GM12878 (cell line): Measurements from ENCODE around the gene MAGI3. TPM values are rescaled to one million over a fixed set of nuclear protein-coding genes. Genes with fewer than 3 reads are reported as not detected.

Experiments
- ATAC-seq: fragments of 200-7000 bp; cut with Tn5 transposase; 3 replicates; pipeline ENCODE4 v1.9.1; 2020; ENCODE audit warnings: mild to moderate bottlenecking, moderate library complexity
- BruUV-seq: library from RNA; stranded (reverse); fragments of 400-500 nt; replicated peaks from 2 replicates; lab custom pipeline; 2021; lab: Mats Ljungman, UMichigan
- CTCF ChIA-PET: fragments of 300-600 bp; sonication (Branson Sonifier 250); formaldehyde crosslinking; extraction: SDS; loops from one replicate; lab custom pipeline; 2021; ENCODE audit warnings: inconsistent platforms; lab: Yijun Ruan, JAX
- POLR2A ChIA-PET: fragments of 350-600 bp; formaldehyde crosslinking; extraction: SDS; loops from one replicate; lab custom pipeline; 2021; ENCODE audit warnings: inconsistent platforms; lab: Charles Lee
- RAD21 ChIA-PET: fragments of 300-600 bp; sonication (Branson Sonifier 250); formaldehyde crosslinking; loops from one replicate; lab custom pipeline; 2023; ENCODE audit warnings: antibody characterized with exemption; ENCODE audit not compliant: unreplicated experiment; lab: Charles Lee
- SMC1A ChIA-PET: fragments of 300-600 bp; sonication (Branson Sonifier 250); formaldehyde crosslinking; loops from one replicate; lab custom pipeline; 2023; ENCODE audit not compliant: unreplicated experiment, uncharacterized antibody; lab: Charles Lee
- DNase-seq: peaks from one replicate; pipeline ENCODE4 v3.0.0-alpha.2; 2011; ENCODE audit warnings: low read depth, low spot score
- FAIRE-seq: peaks from 3 replicates; lab custom pipeline; 2011; peaks lifted over from hg19 to GRCh38; lab: Jason Lieb, UNC
- H2AFZ ChIP-seq: 2 replicates; pipeline ENCODE4 v1.6.0; 2011; ENCODE audit warnings: low read depth, low read length, control low read depth; ENCODE audit not compliant: control insufficient read depth
- H3K27ac ChIP-seq: 2 replicates; pipeline ENCODE4 v1.5.1; 2011; ENCODE audit warnings: control low read depth; ENCODE audit not compliant: control insufficient read depth, insufficient read depth
- H3K27me3 ChIP-seq, 2 experiments: replicated peaks in 1 of 2; 2 replicates each; pipeline versions ENCODE4 v1.6.0 to v1.6.1; 2011; ENCODE audit warnings: low read length in 1 of 2; ENCODE audit not compliant: control insufficient read depth in 2 of 2, insufficient read depth in 2 of 2
- H3K36me3 ChIP-seq, 2 experiments: 2 replicates each; pipeline ENCODE4 v1.5.1; 2011; ENCODE audit warnings: low read length in 1 of 2; ENCODE audit not compliant: control insufficient read depth in 2 of 2, insufficient read depth in 2 of 2
- H3K4me1 ChIP-seq: 2 replicates; pipeline ENCODE4 v1.6.1; 2011; ENCODE audit warnings: mild to moderate bottlenecking, low read length, moderate library complexity, mixed read lengths; ENCODE audit not compliant: control insufficient read depth, insufficient read depth
- H3K4me2 ChIP-seq: 2 replicates; pipeline ENCODE4 v1.6.0; 2011; ENCODE audit warnings: control low read depth; ENCODE audit not compliant: control insufficient read depth, insufficient read depth
- H3K4me3 ChIP-seq: fragments of 200-600 bp; sonication (generic); 2 replicates; pipeline ENCODE4 v1.5.1; 2016
- H3K79me2 ChIP-seq: 2 replicates; pipeline ENCODE4 v1.6.0; 2011; ENCODE audit warnings: low read length; ENCODE audit not compliant: control insufficient read depth, insufficient read depth
- H3K9ac ChIP-seq: 2 replicates; pipeline ENCODE4 v1.8.0; 2011; ENCODE audit warnings: low read length, control low read depth, mixed read lengths; ENCODE audit not compliant: control insufficient read depth, insufficient read depth
- H3K9me3 ChIP-seq: replicated peaks from 3 replicates; pipeline ENCODE4 v1.5.1; 2011; ENCODE audit warnings: mild to moderate bottlenecking, low read length; ENCODE audit not compliant: control insufficient read depth, insufficient read depth
- H4K20me1 ChIP-seq: 2 replicates; pipeline ENCODE4 v1.6.0; 2011; ENCODE audit not compliant: control insufficient read depth, insufficient read depth
- GABPA ChIP-seq: IDR thresholded peaks from 2 replicates; pipeline ENCODE4 v1.6.1; 2014; ENCODE audit warnings: antibody characterized with exemption, low read depth, mild to moderate bottlenecking, inconsistent platforms
- IKZF1 ChIP-seq: fragments of 450-650 bp; conservative IDR thresholded peaks from 2 replicates; pipeline ENCODE4 v1.6.1; 2017; ENCODE audit warnings: antibody characterized with exemption, mild to moderate bottlenecking
- JUND ChIP-seq: IDR thresholded peaks from 2 replicates; pipeline ENCODE4 v1.6.1; 2012; ENCODE audit warnings: low read depth, mild to moderate bottlenecking, low read length, improper control_type of control experiment, moderate library complexity
- NFIC ChIP-seq: IDR thresholded peaks from 2 replicates; pipeline ENCODE4 v1.6.1; 2012; ENCODE audit warnings: low read depth, mild to moderate bottlenecking, inconsistent platforms, low read length, moderate library complexity
- SMAD5 ChIP-seq: IDR thresholded peaks from 2 replicates; pipeline ENCODE4 v1.6.1; 2016; ENCODE audit warnings: antibody characterized with exemption, low read depth
- SMARCA5 ChIP-seq: fragments of 450-650 bp; IDR thresholded peaks from 2 replicates; pipeline ENCODE4 v1.6.1; 2017; ENCODE audit warnings: mild to moderate bottlenecking
- STAT1 ChIP-seq: fragments of 450-650 bp; conservative IDR thresholded peaks from 2 replicates; pipeline ENCODE4 v1.6.1; 2014; ENCODE audit warnings: antibody characterized with exemption, mild to moderate bottlenecking
- TCF7 ChIP-seq: IDR thresholded peaks from 2 replicates; pipeline ENCODE4 v1.6.1; 2014; ENCODE audit warnings: antibody characterized with exemption, borderline replicate concordance
- WGBS: methylation state at CpG from one replicate; pipeline ENCODE4 v1.1.6; 2016; ENCODE audit warnings: low lambda C conversion rate; ENCODE audit not compliant: insufficient replicate concordance, insufficient coverage; ENCODE audit errors: missing lambda C conversion rate; 5-methylcytosine and 5-hydroxymethylcytosine counted together
- in situ Hi-C: fragments of 300-500 bp; cut with MboI; formaldehyde crosslinking; loops from 9 replicates; pipeline ENCODE4 v1.14.3; 2018; ENCODE audit warnings: mixed read lengths
- intact Hi-C: fragments of 100-400 bp; cut with micrococcal nuclease; formaldehyde crosslinking; loops from one replicate; pipeline ENCODE4 v1.14.2; 2022; ENCODE audit not compliant: unreplicated experiment
- polyA plus RNA-seq, 11 experiments: library from polyadenylated mRNA; depleted of rRNA in 4 of 11; unstranded in 6 of 11; stranded (reverse) in 5 of 11; fragments of >200 nt; fragmentation: Nextera tagmentation in 4 of 11; fragmentation: Illumina TruSeq in 1 of 11; extraction: Ambion mirVana in 4 of 11; extraction: Trizol in 1 of 11; gene quantifications; 1 replicate in 1 of 11; 2 replicates in 10 of 11; pipeline versions ENCODE4 v1.2.1 to v1.2.3, GENCODE V29; 2011 to 2016; ENCODE audit warnings: inconsistent platforms in 2 of 11, missing spikeins in 2 of 11, low read depth in 1 of 11
- total RNA-seq, 4 experiments: library from RNA; depleted of rRNA in 3 of 4; stranded (reverse); fragments of >200 nt in 3 of 4; fragmentation: Illumina TruSeq in 1 of 4; extraction: Trizol in 1 of 4; gene quantifications; 2 replicates each; pipeline versions ENCODE4 v1.2.1 to v1.2.3, GENCODE V29; 2013 to 2021
- TF ChIP-seq, protein P1 (sequence below): fragments of 450-650 bp; IDR thresholded peaks from 2 replicates; pipeline ENCODE4 v1.6.1; 2017; ENCODE audit warnings: mild to moderate bottlenecking, moderate library complexity
- TF ChIP-seq, protein P2 (sequence below): IDR thresholded peaks from 2 replicates; pipeline ENCODE4 v1.6.1; 2012; ENCODE audit warnings: improper control_type of control experiment, low read depth, low read length; ENCODE audit not compliant: insufficient replicate concordance
- TF ChIP-seq, protein P3 (sequence below): IDR thresholded peaks from 2 replicates; pipeline ENCODE4 v1.6.1; 2012; ENCODE audit warnings: low read depth, low read length, improper control_type of control experiment

MAGI3 gene
- total and polyA plus RNA-seq, 10 of the 15 experiments (the other 5 are each of a cell fraction or from before 2014, with no cell fraction given), result 0.17 to 0.65 (median 0.32) TPM

DNA sequence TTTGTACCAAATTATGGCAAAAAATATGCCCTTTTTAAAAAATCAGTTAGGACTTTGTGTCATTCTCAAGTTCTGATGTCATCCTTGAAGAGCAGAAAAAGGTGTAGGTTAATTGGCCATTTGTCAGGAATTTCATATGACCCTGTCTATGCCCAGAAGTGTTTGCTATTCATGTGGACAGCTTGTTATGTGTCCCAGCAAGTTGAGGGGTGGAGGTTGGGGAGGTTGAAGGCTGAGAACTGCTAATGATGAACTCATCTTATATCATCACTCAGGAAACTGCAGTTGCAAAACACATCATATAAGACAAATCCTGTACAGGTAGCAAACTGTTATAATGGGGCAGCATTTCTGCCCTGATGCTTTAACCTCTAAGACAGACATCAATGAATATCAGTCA, 262.5 kb downstream of the MAGI3 start (continued):
- TF ChIP-seq, protein P1, sequence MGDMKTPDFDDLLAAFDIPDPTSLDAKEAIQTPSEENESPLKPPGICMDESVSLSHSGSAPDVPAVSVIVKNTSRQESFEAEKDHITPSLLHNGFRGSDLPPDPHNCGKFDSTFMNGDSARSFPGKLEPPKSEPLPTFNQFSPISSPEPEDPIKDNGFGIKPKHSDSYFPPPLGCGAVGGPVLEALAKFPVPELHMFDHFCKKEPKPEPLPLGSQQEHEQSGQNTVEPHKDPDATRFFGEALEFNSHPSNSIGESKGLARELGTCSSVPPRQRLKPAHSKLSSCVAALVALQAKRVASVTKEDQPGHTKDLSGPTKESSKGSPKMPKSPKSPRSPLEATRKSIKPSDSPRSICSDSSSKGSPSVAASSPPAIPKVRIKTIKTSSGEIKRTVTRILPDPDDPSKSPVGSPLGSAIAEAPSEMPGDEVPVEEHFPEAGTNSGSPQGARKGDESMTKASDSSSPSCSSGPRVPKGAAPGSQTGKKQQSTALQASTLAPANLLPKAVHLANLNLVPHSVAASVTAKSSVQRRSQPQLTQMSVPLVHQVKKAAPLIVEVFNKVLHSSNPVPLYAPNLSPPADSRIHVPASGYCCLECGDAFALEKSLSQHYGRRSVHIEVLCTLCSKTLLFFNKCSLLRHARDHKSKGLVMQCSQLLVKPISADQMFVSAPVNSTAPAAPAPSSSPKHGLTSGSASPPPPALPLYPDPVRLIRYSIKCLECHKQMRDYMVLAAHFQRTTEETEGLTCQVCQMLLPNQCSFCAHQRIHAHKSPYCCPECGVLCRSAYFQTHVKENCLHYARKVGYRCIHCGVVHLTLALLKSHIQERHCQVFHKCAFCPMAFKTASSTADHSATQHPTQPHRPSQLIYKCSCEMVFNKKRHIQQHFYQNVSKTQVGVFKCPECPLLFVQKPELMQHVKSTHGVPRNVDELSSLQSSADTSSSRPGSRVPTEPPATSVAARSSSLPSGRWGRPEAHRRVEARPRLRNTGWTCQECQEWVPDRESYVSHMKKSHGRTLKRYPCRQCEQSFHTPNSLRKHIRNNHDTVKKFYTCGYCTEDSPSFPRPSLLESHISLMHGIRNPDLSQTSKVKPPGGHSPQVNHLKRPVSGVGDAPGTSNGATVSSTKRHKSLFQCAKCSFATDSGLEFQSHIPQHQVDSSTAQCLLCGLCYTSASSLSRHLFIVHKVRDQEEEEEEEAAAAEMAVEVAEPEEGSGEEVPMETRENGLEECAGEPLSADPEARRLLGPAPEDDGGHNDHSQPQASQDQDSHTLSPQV, result no peak
- TF ChIP-seq SMAD5 (no peak), IKZF1 (no peak)

- Histone ChIP-seq H4K20me1 (no peaks in the 10 kb centered on the region), H3K4me3 (no peak overlapping the region), H3K4me2 (no peak overlapping the region), H3K4me1 (no peaks in the 10 kb centered on the region), H3K79me2 (no peaks in the 10 kb centered on the region), H3K36me3 (no peaks in the 10 kb centered on the region), H3K9me3 (no peaks in the 10 kb centered on the region), H3K9ac (no peak overlapping the region), H3K27me3 (no peaks in the 10 kb centered on the region), H3K27ac (no peak overlapping the region), H2AFZ (no peak overlapping the region)
- ChIA-PET RAD21 (interaction anchor here (0.6 kb wide), 1 partner anchor 514 kb away, joined by 3 read pairs; no protein-coding TSS in a partner anchor), CTCF (interaction anchor here (1.4 kb wide), 1 partner anchor 23 kb away, joined by 4 read pairs; no protein-coding TSS in a partner anchor), SMC1A (no interaction called here), POLR2A (no interaction called here)
- FAIRE-seq (no peak), DNase-seq (no peak), ATAC-seq (no peak)
- intact Hi-C loops (no loop called here), in situ Hi-C loops (no loop called here)
- 76% methylated on average over 5 of the region's 5 CpGs for WGBS
- TF ChIP-seq GABPA, result no peak
- TF ChIP-seq SMARCA5, result no peak
- no peak for TF ChIP-seq NFIC
- no peak for TF ChIP-seq TCF7
- TF ChIP-seq, protein P2, sequence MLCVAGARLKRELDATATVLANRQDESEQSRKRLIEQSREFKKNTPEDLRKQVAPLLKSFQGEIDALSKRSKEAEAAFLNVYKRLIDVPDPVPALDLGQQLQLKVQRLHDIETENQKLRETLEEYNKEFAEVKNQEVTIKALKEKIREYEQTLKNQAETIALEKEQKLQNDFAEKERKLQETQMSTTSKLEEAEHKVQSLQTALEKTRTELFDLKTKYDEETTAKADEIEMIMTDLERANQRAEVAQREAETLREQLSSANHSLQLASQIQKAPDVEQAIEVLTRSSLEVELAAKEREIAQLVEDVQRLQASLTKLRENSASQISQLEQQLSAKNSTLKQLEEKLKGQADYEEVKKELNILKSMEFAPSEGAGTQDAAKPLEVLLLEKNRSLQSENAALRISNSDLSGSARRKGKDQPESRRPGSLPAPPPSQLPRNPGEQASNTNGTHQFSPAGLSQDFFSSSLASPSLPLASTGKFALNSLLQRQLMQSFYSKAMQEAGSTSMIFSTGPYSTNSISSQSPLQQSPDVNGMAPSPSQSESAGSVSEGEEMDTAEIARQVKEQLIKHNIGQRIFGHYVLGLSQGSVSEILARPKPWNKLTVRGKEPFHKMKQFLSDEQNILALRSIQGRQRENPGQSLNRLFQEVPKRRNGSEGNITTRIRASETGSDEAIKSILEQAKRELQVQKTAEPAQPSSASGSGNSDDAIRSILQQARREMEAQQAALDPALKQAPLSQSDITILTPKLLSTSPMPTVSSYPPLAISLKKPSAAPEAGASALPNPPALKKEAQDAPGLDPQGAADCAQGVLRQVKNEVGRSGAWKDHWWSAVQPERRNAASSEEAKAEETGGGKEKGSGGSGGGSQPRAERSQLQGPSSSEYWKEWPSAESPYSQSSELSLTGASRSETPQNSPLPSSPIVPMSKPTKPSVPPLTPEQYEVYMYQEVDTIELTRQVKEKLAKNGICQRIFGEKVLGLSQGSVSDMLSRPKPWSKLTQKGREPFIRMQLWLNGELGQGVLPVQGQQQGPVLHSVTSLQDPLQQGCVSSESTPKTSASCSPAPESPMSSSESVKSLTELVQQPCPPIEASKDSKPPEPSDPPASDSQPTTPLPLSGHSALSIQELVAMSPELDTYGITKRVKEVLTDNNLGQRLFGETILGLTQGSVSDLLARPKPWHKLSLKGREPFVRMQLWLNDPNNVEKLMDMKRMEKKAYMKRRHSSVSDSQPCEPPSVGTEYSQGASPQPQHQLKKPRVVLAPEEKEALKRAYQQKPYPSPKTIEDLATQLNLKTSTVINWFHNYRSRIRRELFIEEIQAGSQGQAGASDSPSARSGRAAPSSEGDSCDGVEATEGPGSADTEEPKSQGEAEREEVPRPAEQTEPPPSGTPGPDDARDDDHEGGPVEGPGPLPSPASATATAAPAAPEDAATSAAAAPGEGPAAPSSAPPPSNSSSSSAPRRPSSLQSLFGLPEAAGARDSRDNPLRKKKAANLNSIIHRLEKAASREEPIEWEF, result no peak
- no peak for TF ChIP-seq JUND
- no peak for TF ChIP-seq STAT1
- TF ChIP-seq, protein P3, sequence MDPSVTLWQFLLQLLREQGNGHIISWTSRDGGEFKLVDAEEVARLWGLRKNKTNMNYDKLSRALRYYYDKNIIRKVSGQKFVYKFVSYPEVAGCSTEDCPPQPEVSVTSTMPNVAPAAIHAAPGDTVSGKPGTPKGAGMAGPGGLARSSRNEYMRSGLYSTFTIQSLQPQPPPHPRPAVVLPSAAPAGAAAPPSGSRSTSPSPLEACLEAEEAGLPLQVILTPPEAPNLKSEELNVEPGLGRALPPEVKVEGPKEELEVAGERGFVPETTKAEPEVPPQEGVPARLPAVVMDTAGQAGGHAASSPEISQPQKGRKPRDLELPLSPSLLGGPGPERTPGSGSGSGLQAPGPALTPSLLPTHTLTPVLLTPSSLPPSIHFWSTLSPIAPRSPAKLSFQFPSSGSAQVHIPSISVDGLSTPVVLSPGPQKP, result no peak
- no TSS peak for BruUV-seq
Observed at GRCh38 chr1:113653741-113654140, 263.4 kb downstream of the MAGI3 start.
